Stimulated activated CD8-positive, alpha-beta memory T cell treated with anti-CD3 and anti-CD28 coated beads, Interleukin-4, amount 100 ng/mL, for 48 hours (primary cell): ENCODE data around the gene PAPPA2.
"Not testable (repeated sequence)": the region's sequence is repeated elsewhere in the genome, so short reads cannot be mapped to it uniquely, and the experiment has no call there.

ENCODE experiments used
- DNase-seq: peaks from one replicate; pipeline ENCODE4 v3.0.0-alpha.2; 2020

The PAPPA2 gene

GRCh38 chr1:176462674-176463378 is at the start of gene PAPPA2:
Gene PAPPA2 (plus strand): TSS chr1:176463175. CDS start chr1:176556323, 93,148 bp downstream.
- no peak for DNase-seq

GRCh38 chr1:176416777-176417176 is 46.2 kb upstream of the PAPPA2 start:
- DNase-seq = no peak

- not testable (repeated sequence) for DNase-seq
Observed at GRCh38 chr1:176419608-176420007, 43.4 kb upstream of the PAPPA2 start.

- no peak for DNase-seq
Observed at GRCh38 chr1:176434234-176434633, 28.7 kb upstream of the PAPPA2 start.

GRCh38 chr1:176436251-176436650 is 26.7 kb upstream of the PAPPA2 start:
- no peak for DNase-seq

- DNase-seq = no peak
Observed at GRCh38 chr1:176440176-176440575, 22.8 kb upstream of the PAPPA2 start.

- no peak for DNase-seq
Observed at GRCh38 chr1:176444286-176444685, 18.7 kb upstream of the PAPPA2 start.

- no peak for DNase-seq
Observed at GRCh38 chr1:176445402-176445801, 17.6 kb upstream of the PAPPA2 start.

- no peak for DNase-seq
Observed at GRCh38 chr1:176448340-176448739, 14.6 kb upstream of the PAPPA2 start.

- DNase-seq = no peak
Observed at GRCh38 chr1:176450526-176450925, 12.4 kb upstream of the PAPPA2 start.

GRCh38 chr1:176451741-176452140 is 11.2 kb upstream of the PAPPA2 start:
- not testable (repeated sequence) for DNase-seq

GRCh38 chr1:176456795-176457194 is 6.2 kb upstream of the PAPPA2 start:
- no peak for DNase-seq

GRCh38 chr1:176460544-176461336 is 2.2 kb upstream of the PAPPA2 start:
- DNase-seq = no peak

- no peak for DNase-seq
Observed at GRCh38 chr1:176461576-176461975, 1.4 kb upstream of the PAPPA2 start.

- DNase-seq = peak; percentile 25
Observed at GRCh38 chr1:176466514-176466913, 3.5 kb downstream of the PAPPA2 start.

GRCh38 chr1:176469450-176470010 is 6.6 kb downstream of the PAPPA2 start:
- DNase-seq = no peak

- DNase-seq = no peak
Observed at GRCh38 chr1:176471338-176472121, 8.6 kb downstream of the PAPPA2 start.

- DNase-seq = no peak
Observed at GRCh38 chr1:176479971-176480370, 17.0 kb downstream of the PAPPA2 start.

- DNase-seq = no peak
Observed at GRCh38 chr1:176480750-176481149, 17.8 kb downstream of the PAPPA2 start.

- no peak for DNase-seq
Observed at GRCh38 chr1:176485083-176485482, 22.1 kb downstream of the PAPPA2 start.

GRCh38 chr1:176494436-176494835 is 31.5 kb downstream of the PAPPA2 start:
- DNase-seq = no peak

- DNase-seq = no peak
Observed at GRCh38 chr1:176499671-176500070, 36.7 kb downstream of the PAPPA2 start.

GRCh38 chr1:176501599-176501998 is 38.6 kb downstream of the PAPPA2 start:
- DNase-seq = no peak
